ENCODE data around the gene GPD1. TPM values are rescaled to one million over a fixed set of nuclear protein-coding genes. Genes with fewer than 3 reads are reported as not detected.
A peak's percentile ranks its signal among the peaks of the same experiment; 100 is the strongest.

The GPD1 gene
- total and polyA plus RNA-seq, 9 of the 15 experiments (the other 6 are each of a cell fraction or from before 2014, with no cell fraction given), result 0.13 to 1.00 (median 0.55) TPM

DNA sequence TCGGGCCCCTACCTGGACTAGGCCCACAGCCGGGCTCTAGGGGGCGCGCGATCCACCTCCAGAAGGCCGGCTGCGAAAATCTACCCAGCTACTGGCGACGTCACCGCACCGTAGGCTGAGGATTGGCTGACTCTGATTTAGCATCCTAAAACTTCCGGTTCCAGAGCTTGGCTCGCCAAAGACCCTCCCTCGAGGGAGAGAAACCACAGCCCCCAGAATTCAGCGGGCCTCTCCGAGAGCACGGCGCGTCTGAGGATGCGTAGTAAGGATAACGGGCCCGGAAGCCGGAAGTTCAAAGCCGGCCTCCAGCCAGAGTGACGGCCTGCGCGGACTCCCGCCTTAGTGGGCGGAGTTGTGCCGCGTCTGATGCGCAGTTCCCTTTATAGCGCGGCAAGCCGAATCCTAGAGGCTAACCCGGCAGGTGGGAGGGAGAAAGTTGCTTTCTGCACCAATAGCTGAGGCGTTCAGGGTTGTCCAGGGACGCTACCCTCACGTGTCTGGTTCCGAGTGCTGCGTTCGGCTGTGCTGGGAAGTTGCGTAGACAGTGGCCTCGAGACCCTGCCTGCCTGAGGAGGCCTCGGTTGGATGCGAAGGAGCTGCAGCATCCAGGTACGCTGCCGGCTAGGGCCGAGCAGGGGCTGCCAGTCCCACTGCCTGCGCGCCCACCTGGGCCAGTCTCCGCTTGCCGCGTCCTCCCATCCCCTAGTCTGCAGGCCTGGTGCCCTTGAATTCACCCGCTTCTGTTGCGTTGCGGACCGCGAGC lies 8.1 kb downstream of the GPD1 start, which contains the start of gene COX14:
TSS of gene COX14 (plus strand) at position 544 of the 763 bp plus-strand sequence. CDS start 7,808 bp downstream, outside the sequence.
- H3K4me1 ChIP-seq (replicated peaks in 1 of 2; ENCODE audit: control insufficient read depth in 2 of 2, insufficient read depth in 2 of 2, low read length in 2 of 2), result peaks cover 29 to 48% of the 10 kb centered on the region in 2 experiments
- peak; percentile 92 for ATAC-seq
- peak within 1 kb of the TSS; percentile 98 for H3K4me2 ChIP-seq (ENCODE audit: insufficient read depth, low read length)
- H3K27me3 ChIP-seq (ENCODE audit: control insufficient read depth in 2 of 2, insufficient read depth in 2 of 2, low read length in 2 of 2), result no peaks in the 10 kb centered on the region
- peak; percentile 100 for FAIRE-seq
- CTCF ChIA-PET (ENCODE audit: low intra/inter-chr PET ratio), result interaction anchor here (0.8 to 1.3 kb wide), 3 partner anchors 24 to 145 kb away, joined by 3 to 4 read pairs (median 4); no protein-coding TSS in a partner anchor
- peak within 1 kb of the TSS; percentile 87 for H3K27ac ChIP-seq (ENCODE audit: extremely low read depth, low read depth, low read length)
- H3K36me3 ChIP-seq (ENCODE audit: control insufficient read depth, insufficient read depth, low read length), result peaks cover 13% of the 10 kb centered on the region; the same call in 2 of the 3 replicates
- under 1% methylated on average over 51 of the region's 59 CpGs for WGBS (ENCODE audit: insufficient coverage, low coverage, missing lambda C conversion rate)
- POLR2A ChIA-PET, result interaction anchor here (0.6 to 2.8 kb wide), 22 partner anchors 8 to 1179 kb away, joined by 3 to 15 read pairs (median 4); partner anchors contain the start of genes CERS5 and GPD1
- peaks cover 5% of the 10 kb centered on the region; the same call in 1 of the 2 replicates for H4K20me1 ChIP-seq (replicated peaks; ENCODE audit: control insufficient read depth, insufficient read depth, low read length)
- in situ Hi-C loops (cut with MboI) (no loop called here), intact Hi-C loops (cut with micrococcal nuclease) (loop anchor here (1.0 kb wide), 1 partner anchor 27 kb away; the partner anchor contains the start of gene SMARCD1)
- H3K9ac ChIP-seq (ENCODE audit: insufficient read depth in 1 of 2, low read depth in 2 of 2, low read length in 2 of 2), result peak within 1 kb of the TSS; percentile 79 to 100
- no peaks in the 10 kb centered on the region for H3K9me1 ChIP-seq (ENCODE audit: control insufficient read depth, insufficient read depth, low read length)
- TSS peak; percentile 45 for BruUV-seq (replicated peaks)
- H2AFZ ChIP-seq (ENCODE audit: low read depth, low read length), result peak within 1 kb of the TSS; percentile 90
- H3K79me2 ChIP-seq (ENCODE audit: control insufficient read depth, insufficient read depth, low read length), result peaks cover 43% of the 10 kb centered on the region
- peak; percentile 93 to 99 (median 96) for DNase-seq (ENCODE audit: extremely low read depth in 1 of 4, low spot score in 3 of 4)
- no peaks in the 10 kb centered on the region for H3K9me3 ChIP-seq (replicated peaks; ENCODE audit: control insufficient read depth, insufficient read depth, low read depth, low read length)
- H3K4me3 ChIP-seq, result peak within 1 kb of the TSS; percentile 78
- TF ChIP-seq POLR2A (conservative IDR thresholded peaks at IDR 0.05) (peak; percentile 90), TOE1 (IDR thresholded peaks at IDR 0.05; ENCODE audit: borderline replicate concordance) (no peak; the same call in 1 of the 2 replicates), TOE1 (CRISPR knock-in tag; IDR thresholded peaks at IDR 0.05; ENCODE audit: borderline replicate concordance, low read depth) (no peak; the same call in 1 of the 2 replicates), BCL6 (CRISPR knock-in tag; IDR thresholded peaks at IDR 0.05) (no peak), ZC3H11A (IDR thresholded peaks at IDR 0.05; ENCODE audit: low read depth, low read length) (no peak), ILF3 (IDR thresholded peaks at IDR 0.05; ENCODE audit: borderline replicate concordance) (no peak), MITF (IDR thresholded peaks at IDR 0.05) (0 out of 2 replicates have a peak, but pooled peaks have one; percentile 16), ZNF408 (CRISPR knock-in tag; IDR thresholded peaks at IDR 0.05; ENCODE audit: low read depth) (no peak), GTF2E2 (tag; IDR thresholded peaks at IDR 0.05) (no peak), ZNF197 (CRISPR knock-in tag; IDR thresholded peaks at IDR 0.05; ENCODE audit: low read depth) (no peak), BRF2 (IDR thresholded peaks at IDR 0.05; ENCODE audit: borderline replicate concordance, insufficient read depth, insufficient read length) (no peak), MTA3 (IDR thresholded peaks at IDR 0.05; ENCODE audit: borderline replicate concordance) (peak; percentile 80; the same call in 1 of the 2 replicates), CHCHD3 (CRISPR knock-in tag; IDR thresholded peaks at IDR 0.05) (no peak), POU5F1 (IDR thresholded peaks at IDR 0.05; ENCODE audit: borderline replicate concordance, low read depth, low read length, partially characterized antibody) (peak; percentile 37), ZNF76 (CRISPR knock-in tag; IDR thresholded peaks at IDR 0.05; ENCODE audit: borderline replicate concordance) (no peak), ZNF143 (CRISPR knock-in tag; IDR thresholded peaks at IDR 0.05) (peak; percentile 87), NFYB (IDR thresholded peaks at IDR 0.05; ENCODE audit: extremely low read depth, insufficient read length) (peak; percentile 94), ELF2 (CRISPR knock-in tag; IDR thresholded peaks at IDR 0.05) (peak; percentile 79)
- TF ChIP-seq, protein P1, sequence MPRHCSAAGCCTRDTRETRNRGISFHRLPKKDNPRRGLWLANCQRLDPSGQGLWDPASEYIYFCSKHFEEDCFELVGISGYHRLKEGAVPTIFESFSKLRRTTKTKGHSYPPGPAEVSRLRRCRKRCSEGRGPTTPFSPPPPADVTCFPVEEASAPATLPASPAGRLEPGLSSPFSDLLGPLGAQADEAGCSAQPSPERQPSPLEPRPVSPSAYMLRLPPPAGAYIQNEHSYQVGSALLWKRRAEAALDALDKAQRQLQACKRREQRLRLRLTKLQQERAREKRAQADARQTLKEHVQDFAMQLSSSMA (CRISPR knock-in tag; IDR thresholded peaks at IDR 0.05), result no peak
